ENCODE measurements around the gene UBE2F. TPM values are rescaled to one million over a fixed set of nuclear protein-coding genes. Genes with fewer than 3 reads are reported as not detected.

Gene UBE2F
- polyA plus RNA-seq (2012; ENCODE audit: insufficient read length, low read depth) = 51.3 TPM

- TF ChIP-seq POLR2AphosphoS5 (IDR thresholded peaks at IDR 0.05; ENCODE audit: low read depth, low read length) (peak; percentile 39; the same call in 1 of the 2 replicates), TAF1 (IDR thresholded peaks at IDR 0.05; ENCODE audit: borderline replicate concordance, insufficient read depth, low read length) (no peak), FOXP2 (optimal IDR thresholded peaks at IDR 0.05; ENCODE audit: borderline replicate concordance, extremely low read depth, extremely low read length, insufficient read depth) (peak; percentile 29), REST (IDR thresholded peaks at IDR 0.05; ENCODE audit: insufficient read depth in 1 of 2, low read depth in 2 of 2, low read length in 2 of 2) (no peak), SIN3A (IDR thresholded peaks at IDR 0.05; ENCODE audit: borderline replicate concordance, insufficient read depth, low read length) (peak; percentile 99)
Measured at GRCh38 chr2:237966565-237967462, at the start of gene UBE2F. Gene UBE2F (plus strand): TSS chr2:237967014. CDS start chr2:237973108, 6,094 bp downstream.

- no peak for TF ChIP-seq POLR2AphosphoS5 (IDR thresholded peaks at IDR 0.05; ENCODE audit: low read depth, low read length)
- TF ChIP-seq REST (IDR thresholded peaks at IDR 0.05; ENCODE audit: insufficient read depth in 1 of 2, low read depth in 2 of 2, low read length in 2 of 2) = no peak
- no peak for TF ChIP-seq TAF1 (IDR thresholded peaks at IDR 0.05; ENCODE audit: borderline replicate concordance, insufficient read depth, low read length)
- TF ChIP-seq FOXP2 (optimal IDR thresholded peaks at IDR 0.05; ENCODE audit: borderline replicate concordance, extremely low read depth, extremely low read length, insufficient read depth) = no peak
- TF ChIP-seq SIN3A (IDR thresholded peaks at IDR 0.05; ENCODE audit: borderline replicate concordance, insufficient read depth, low read length) = no peak
Measured at GRCh38 chr2:237917696-237918374, 49.0 kb upstream of the UBE2F start.

GRCh38 chr2:237919593-237919992, 47.2 kb upstream of the UBE2F start:
- no peak for TF ChIP-seq FOXP2 (optimal IDR thresholded peaks at IDR 0.05; ENCODE audit: borderline replicate concordance, extremely low read depth, extremely low read length, insufficient read depth)
- TF ChIP-seq POLR2AphosphoS5 (IDR thresholded peaks at IDR 0.05; ENCODE audit: low read depth, low read length) = no peak
- no peak for TF ChIP-seq REST (IDR thresholded peaks at IDR 0.05; ENCODE audit: insufficient read depth in 1 of 2, low read depth in 2 of 2, low read length in 2 of 2)
- no peak for TF ChIP-seq SIN3A (IDR thresholded peaks at IDR 0.05; ENCODE audit: borderline replicate concordance, insufficient read depth, low read length)
- TF ChIP-seq TAF1 (IDR thresholded peaks at IDR 0.05; ENCODE audit: borderline replicate concordance, insufficient read depth, low read length) = no peak

GRCh38 chr2:237920673-237921072, 46.1 kb upstream of the UBE2F start:
- TF ChIP-seq TAF1 (IDR thresholded peaks at IDR 0.05; ENCODE audit: borderline replicate concordance, insufficient read depth, low read length) = no peak
- TF ChIP-seq SIN3A (IDR thresholded peaks at IDR 0.05; ENCODE audit: borderline replicate concordance, insufficient read depth, low read length) = no peak
- no peak for TF ChIP-seq POLR2AphosphoS5 (IDR thresholded peaks at IDR 0.05; ENCODE audit: low read depth, low read length)
- TF ChIP-seq REST (IDR thresholded peaks at IDR 0.05; ENCODE audit: insufficient read depth in 1 of 2, low read depth in 2 of 2, low read length in 2 of 2) = no peak
